Breast epithelium (tissue), 3 donors: Measurements from ENCODE around the gene NR1I2.

Source experiments
- POLR2A ChIP-seq: fragments of 450-650 bp; IDR thresholded peaks from one replicate; pipeline ENCODE4 v1.6.1; 2016; ENCODE audit warnings: antibody characterized with exemption, mild to moderate bottlenecking, moderate library complexity
- TF ChIP-seq, protein P1 (sequence below), 3 donors: fragments of 450-650 bp; IDR thresholded peaks; one replicate each; pipeline ENCODE4 v1.5.1; 2016 to 2017; ENCODE audit warnings: antibody characterized with exemption in 3 of 3, mild to moderate bottlenecking in 3 of 3, moderate library complexity in 3 of 3

DNA sequence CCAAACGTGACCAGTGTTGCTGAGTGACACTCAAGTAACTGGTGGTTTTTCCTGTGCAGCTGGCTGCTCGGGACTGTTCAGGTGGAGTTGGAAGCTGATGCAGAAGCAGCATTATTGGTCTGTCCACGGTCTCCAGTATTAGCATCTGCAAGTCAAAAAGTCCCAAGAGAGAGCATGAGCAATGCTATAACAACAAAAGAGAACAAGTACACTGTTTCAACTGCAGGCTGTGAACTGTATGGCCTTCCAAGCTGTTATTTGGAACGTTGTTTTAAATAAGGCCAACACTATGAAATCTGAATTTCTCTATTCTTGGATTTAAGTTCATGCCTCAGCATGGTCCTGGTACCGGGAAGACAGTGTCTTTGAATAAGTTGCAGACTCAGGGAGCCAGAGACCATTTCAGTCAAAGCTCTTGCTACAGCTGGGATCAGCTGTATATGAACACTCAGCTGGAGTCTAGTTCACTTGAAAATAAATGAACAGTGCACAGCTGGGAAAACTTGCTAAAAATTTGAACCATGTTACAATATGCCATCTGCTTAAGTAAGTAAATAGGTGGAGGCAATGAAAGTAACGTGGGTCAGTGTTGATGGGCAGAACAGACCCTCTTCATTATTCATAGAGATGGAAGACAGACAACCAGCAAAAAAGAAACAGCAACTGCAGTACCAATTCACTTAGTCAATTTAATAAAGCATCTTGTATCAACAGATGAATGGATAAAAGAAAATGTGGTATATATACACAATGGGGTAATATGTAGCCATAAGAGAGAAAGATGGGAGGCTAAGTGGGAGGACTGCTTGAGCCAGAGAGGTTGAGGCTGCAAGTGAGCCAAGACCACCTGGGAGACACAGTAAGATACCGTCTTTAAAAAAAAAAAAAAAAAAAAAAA lies 45.1 kb downstream of the NR1I2 start:
- TF ChIP-seq POLR2A = no peak
- TF ChIP-seq, protein P1, sequence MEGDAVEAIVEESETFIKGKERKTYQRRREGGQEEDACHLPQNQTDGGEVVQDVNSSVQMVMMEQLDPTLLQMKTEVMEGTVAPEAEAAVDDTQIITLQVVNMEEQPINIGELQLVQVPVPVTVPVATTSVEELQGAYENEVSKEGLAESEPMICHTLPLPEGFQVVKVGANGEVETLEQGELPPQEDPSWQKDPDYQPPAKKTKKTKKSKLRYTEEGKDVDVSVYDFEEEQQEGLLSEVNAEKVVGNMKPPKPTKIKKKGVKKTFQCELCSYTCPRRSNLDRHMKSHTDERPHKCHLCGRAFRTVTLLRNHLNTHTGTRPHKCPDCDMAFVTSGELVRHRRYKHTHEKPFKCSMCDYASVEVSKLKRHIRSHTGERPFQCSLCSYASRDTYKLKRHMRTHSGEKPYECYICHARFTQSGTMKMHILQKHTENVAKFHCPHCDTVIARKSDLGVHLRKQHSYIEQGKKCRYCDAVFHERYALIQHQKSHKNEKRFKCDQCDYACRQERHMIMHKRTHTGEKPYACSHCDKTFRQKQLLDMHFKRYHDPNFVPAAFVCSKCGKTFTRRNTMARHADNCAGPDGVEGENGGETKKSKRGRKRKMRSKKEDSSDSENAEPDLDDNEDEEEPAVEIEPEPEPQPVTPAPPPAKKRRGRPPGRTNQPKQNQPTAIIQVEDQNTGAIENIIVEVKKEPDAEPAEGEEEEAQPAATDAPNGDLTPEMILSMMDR (IDR thresholded peaks at IDR 0.05) = no peak
